NCI-H446 (cell line): Measurements from ENCODE around the gene NFATC3.

ENCODE experiments used
- DNase-seq, 2 experiments: peaks; one replicate each; lab custom pipeline; 2025; lab: John Stamatoyannopoulos, UW

The NFATC3 gene

GRCh38 chr16:68247400-68247799 is 162.2 kb downstream of the NFATC3 start:
- no peak for DNase-seq

GRCh38 chr16:68247932-68248331 is 162.8 kb downstream of the NFATC3 start:
- no peak for DNase-seq

GRCh38 chr16:68249371-68249770 is 164.2 kb downstream of the NFATC3 start:
- DNase-seq: no peak

GRCh38 chr16:68250951-68251350 is 165.8 kb downstream of the NFATC3 start:
- no peak for DNase-seq

GRCh38 chr16:68251832-68252231 is 166.7 kb downstream of the NFATC3 start:
- DNase-seq: no peak

- no peak for DNase-seq
Observed at GRCh38 chr16:68252383-68252782, 167.2 kb downstream of the NFATC3 start.

GRCh38 chr16:68253721-68254120 is 168.6 kb downstream of the NFATC3 start:
- no peak for DNase-seq

- no peak for DNase-seq
Observed at GRCh38 chr16:68255712-68256111, 170.5 kb downstream of the NFATC3 start.

- no peak for DNase-seq
Observed at GRCh38 chr16:68257251-68257905, 172.2 kb downstream of the NFATC3 start.

- no peak for DNase-seq
Observed at GRCh38 chr16:68257906-68258800, 173.0 kb downstream of the NFATC3 start.

- no peak for DNase-seq
Observed at GRCh38 chr16:68259007-68259825, 174.0 kb downstream of the NFATC3 start.

GRCh38 chr16:68263559-68264127 is 178.5 kb downstream of the NFATC3 start:
- DNase-seq: no peak

GRCh38 chr16:68264128-68265077 is 179.2 kb downstream of the NFATC3 start, which contains the start of gene SLC7A6:
Gene SLC7A6 (plus strand): TSS chr16:68264526. CDS start chr16:68274727, 10,201 bp downstream.
- DNase-seq: peak in 1 of 2 experiments; percentile 39

- DNase-seq: no peak
Observed at GRCh38 chr16:68265078-68265920, 180.1 kb downstream of the NFATC3 start.

- DNase-seq: peak in 1 of 2 experiments; percentile 13
Observed at GRCh38 chr16:68267612-68268405, 182.6 kb downstream of the NFATC3 start.

- DNase-seq: no peak
Observed at GRCh38 chr16:68269793-68270192, 184.6 kb downstream of the NFATC3 start.

GRCh38 chr16:68270353-68270752 is 185.2 kb downstream of the NFATC3 start:
- no peak for DNase-seq

GRCh38 chr16:68272507-68273209 is 187.5 kb downstream of the NFATC3 start:
- DNase-seq: no peak
